Esophagus (tissue), 2 donors: ENCODE results near the gene ZNF618. TPM values are rescaled to one million over a fixed set of nuclear protein-coding genes. Genes with fewer than 3 reads are reported as not detected.

ENCODE experiments used
- H3K27ac ChIP-seq, 2 donors: one replicate each; pipeline ENCODE4 v1.5.1; 2013; ENCODE audit warnings: low read depth in 2 of 2, mild to moderate bottlenecking in 2 of 2, inconsistent platforms in 1 of 2, low read length in 1 of 2, moderate library complexity in 1 of 2
- H3K27me3 ChIP-seq, 2 donors: one replicate each; pipeline ENCODE4 v1.6.1; 2013; ENCODE audit warnings: low read length in 2 of 2, control low read depth in 1 of 2, mild to moderate bottlenecking in 1 of 2; ENCODE audit not compliant: insufficient read depth in 2 of 2, control insufficient read depth in 1 of 2
- H3K36me3 ChIP-seq, 2 donors: one replicate each; pipeline ENCODE4 v1.6.1; 2013; ENCODE audit warnings: low read length in 1 of 2; ENCODE audit not compliant: control insufficient read depth in 2 of 2, insufficient read depth in 2 of 2
- H3K4me1 ChIP-seq, 2 donors: one replicate each; pipeline ENCODE4 v1.6.1; 2013; ENCODE audit warnings: low read length in 1 of 2; ENCODE audit not compliant: control insufficient read depth in 2 of 2, insufficient read depth in 2 of 2
- H3K4me3 ChIP-seq, 2 donors: one replicate each; pipeline ENCODE4 v1.5.1; 2013; ENCODE audit warnings: low read length in 2 of 2, mild to moderate bottlenecking in 2 of 2, low read depth in 1 of 2, moderate library complexity in 1 of 2
- H3K9me3 ChIP-seq, 2 donors: one replicate each; pipeline ENCODE4 v1.6.1; 2013; ENCODE audit warnings: mild to moderate bottlenecking in 2 of 2, low read depth in 1 of 2, low read length in 1 of 2, moderate library complexity in 1 of 2; ENCODE audit not compliant: control insufficient read depth in 2 of 2, insufficient read depth in 1 of 2
- WGBS, 2 donors: extraction: QIAGEN DNeasy Blood & Tissue Kit; methylation state at CpG; one replicate each; pipeline ENCODE4 v1.1.7; 2013; 5-methylcytosine and 5-hydroxymethylcytosine counted together
- polyA plus RNA-seq, 2 donors: library from polyadenylated mRNA; stranded (reverse); fragments of 200-250 nt; gene quantifications; one replicate each; pipeline ENCODE4 v1.2.3, GENCODE V29; 2013
- donor health status: healthy with polysubstance abuse.
- donor health status: Bipolar disorder and iron deficiency.

The ZNF618 gene
- polyA plus RNA-seq, 2 donors: 0.56 to 1.0 TPM

GRCh38 chr9:113858282-113858681, 17.8 kb upstream of the ZNF618 start:
- Histone ChIP-seq H3K9me3 (no peaks in the 10 kb centered on the region), H3K27ac (no peak overlapping the region), H3K4me3 (no peak overlapping the region), H3K4me1 (no peaks in the 10 kb centered on the region), H3K27me3 (peaks cover 0 to 4% of the 10 kb centered on the region in 2 donors), H3K36me3 (no peaks in the 10 kb centered on the region)
- WGBS, 2 donors: 80 to 82% methylated on average over 1 of the region's 1 CpG

- H3K9me3 ChIP-seq: no peaks in the 10 kb centered on the region
- peaks cover 0 to 4% of the 10 kb centered on the region in 2 donors for H3K27me3 ChIP-seq
- no peak overlapping the region for H3K27ac ChIP-seq
- H3K4me3 ChIP-seq: no peak overlapping the region
- 79 to 87% methylated on average over 2 of the region's 2 CpGs for WGBS, 2 donors
- no peaks in the 10 kb centered on the region for H3K4me1 ChIP-seq
- no peaks in the 10 kb centered on the region for H3K36me3 ChIP-seq
Measured at GRCh38 chr9:113863345-113863744, 12.8 kb upstream of the ZNF618 start.

- H3K36me3 ChIP-seq: no peaks in the 10 kb centered on the region
- no peak overlapping the region for H3K4me3 ChIP-seq
- H3K27me3 ChIP-seq: no peaks in the 10 kb centered on the region
- no peaks in the 10 kb centered on the region for H3K4me1 ChIP-seq
- no peak overlapping the region for H3K27ac ChIP-seq
- H3K9me3 ChIP-seq: no peaks in the 10 kb centered on the region
- 71 to 74% methylated on average over 3 of the region's 3 CpGs for WGBS, 2 donors
Measured at GRCh38 chr9:113868501-113868900, 7.6 kb upstream of the ZNF618 start.

GRCh38 chr9:113872485-113873143, 3.5 kb upstream of the ZNF618 start:
- no peaks in the 10 kb centered on the region for H3K9me3 ChIP-seq
- no peaks in the 10 kb centered on the region for H3K27me3 ChIP-seq
- H3K4me1 ChIP-seq: no peaks in the 10 kb centered on the region
- no peak overlapping the region for H3K27ac ChIP-seq
- 64 to 82% methylated on average over 10 of the region's 10 CpGs for WGBS, 2 donors
- H3K4me3 ChIP-seq: no peak overlapping the region
- H3K36me3 ChIP-seq: no peaks in the 10 kb centered on the region

GRCh38 chr9:113873446-113873845, 2.7 kb upstream of the ZNF618 start:
- H3K4me1 ChIP-seq: no peaks in the 10 kb centered on the region
- H3K27me3 ChIP-seq: no peaks in the 10 kb centered on the region
- no peak overlapping the region for H3K4me3 ChIP-seq
- no peak overlapping the region for H3K27ac ChIP-seq
- 93 to 94% methylated on average over 5 of the region's 5 CpGs for WGBS, 2 donors
- H3K36me3 ChIP-seq: no peaks in the 10 kb centered on the region
- no peaks in the 10 kb centered on the region for H3K9me3 ChIP-seq

- no peak overlapping the region for H3K27ac ChIP-seq
- WGBS, 2 donors: 82 to 90% methylated on average over 3 of the region's 3 CpGs
- no peaks in the 10 kb centered on the region for H3K9me3 ChIP-seq
Measured at GRCh38 chr9:113873926-113874325, 2.2 kb upstream of the ZNF618 start.

GRCh38 chr9:113875459-113876150, 504 bp upstream of the ZNF618 start:
- Histone ChIP-seq H3K4me1 (no peaks in the 10 kb centered on the region), H3K27ac (peak overlapping the region; percentile 6 to 42), H3K27me3 (no peaks in the 10 kb centered on the region), H3K36me3 (no peaks in the 10 kb centered on the region), H3K4me3 (peak overlapping the region in 1 of 2 donors; percentile 100), H3K9me3 (no peaks in the 10 kb centered on the region)
- WGBS, 2 donors: 4 to 9% methylated on average over 20 to 55 of the region's 55 CpGs

More at GRCh38 chr9:113873926-113874325, 2.2 kb upstream of the ZNF618 start:
- Histone ChIP-seq H3K27me3 (no peaks in the 10 kb centered on the region), H3K4me3 (no peak overlapping the region), H3K36me3 (no peaks in the 10 kb centered on the region), H3K4me1 (no peaks in the 10 kb centered on the region)

- Histone ChIP-seq H3K27me3 (no peaks in the 10 kb centered on the region), H3K27ac (no peak overlapping the region), H3K4me1 (no peaks in the 10 kb centered on the region), H3K4me3 (peak overlapping the region in 1 of 2 donors; percentile 100), H3K9me3 (no peaks in the 10 kb centered on the region), H3K36me3 (no peaks in the 10 kb centered on the region)
- WGBS, 2 donors: 0% methylated on average over 1 of the region's 1 CpG
Measured at GRCh38 chr9:113876993-113877368, 872 bp downstream of the ZNF618 start.

- Histone ChIP-seq H3K27ac (no peak overlapping the region), H3K9me3 (no peaks in the 10 kb centered on the region), H3K4me1 (no peaks in the 10 kb centered on the region), H3K27me3 (no peaks in the 10 kb centered on the region), H3K4me3 (no peak overlapping the region), H3K36me3 (no peaks in the 10 kb centered on the region)
- WGBS, 2 donors: 89 to 90% methylated on average over 4 of the region's 4 CpGs
Measured at GRCh38 chr9:113879318-113879717, 3.2 kb downstream of the ZNF618 start.

GRCh38 chr9:113879911-113880310, 3.8 kb downstream of the ZNF618 start:
- H3K4me1 ChIP-seq: peaks cover 0 to under 1% of the 10 kb centered on the region in 2 donors
- no peak overlapping the region for H3K27ac ChIP-seq
- no peaks in the 10 kb centered on the region for H3K36me3 ChIP-seq
- no peaks in the 10 kb centered on the region for H3K27me3 ChIP-seq
- no peak overlapping the region for H3K4me3 ChIP-seq
- H3K9me3 ChIP-seq: no peaks in the 10 kb centered on the region
- 82 to 86% methylated on average over 4 of the region's 4 CpGs for WGBS, 2 donors
